DOHH2 (cell line): Measurements from ENCODE around the gene CENPH.

ENCODE experiments used
- H3F3A ChIP-seq: fragments of 200-600 bp; sonication (generic), shearing (Covaris generic); 2 replicates; pipeline ENCODE4 v1.6.0; 2016; ENCODE audit warnings: antibody characterized with exemption, mild to moderate bottlenecking; ENCODE audit not compliant: control insufficient read depth, insufficient read depth
- H3K27ac ChIP-seq: fragments of 200-600 bp; sonication (generic); 2 replicates; pipeline ENCODE4 v1.5.1; 2014; ENCODE audit warnings: low read depth, mild to moderate bottlenecking, low read length, moderate library complexity
- H3K27me3 ChIP-seq: fragments of 200-600 bp; sonication (generic); 2 replicates; pipeline ENCODE4 v1.6.1; 2014; ENCODE audit warnings: mild to moderate bottlenecking, low read length, mixed read lengths; ENCODE audit not compliant: control insufficient read depth
- H3K36me3 ChIP-seq: fragments of 200-600 bp; sonication (generic); 2 replicates; pipeline ENCODE4 v1.6.1; 2014; ENCODE audit warnings: mild to moderate bottlenecking, low read length, moderate library complexity, mixed read lengths; ENCODE audit not compliant: control insufficient read depth
- H3K4me1 ChIP-seq: fragments of 200-600 bp; sonication (generic); 2 replicates; pipeline ENCODE4 v1.6.1; 2014; ENCODE audit warnings: mild to moderate bottlenecking, low read length, mixed read lengths; ENCODE audit not compliant: control insufficient read depth
- H3K4me2 ChIP-seq: fragments of 200-600 bp; sonication (generic); 2 replicates; pipeline ENCODE4 v1.6.0; 2014; ENCODE audit warnings: mild to moderate bottlenecking, low read length, moderate library complexity
- H3K4me3 ChIP-seq: fragments of 200-600 bp; sonication (generic); 2 replicates; pipeline ENCODE4 v1.5.1; 2014; ENCODE audit warnings: mild to moderate bottlenecking, low read length, mixed read lengths
- H3K79me2 ChIP-seq: fragments of 200-600 bp; sonication (generic); 2 replicates; pipeline ENCODE4 v1.6.1; 2014; ENCODE audit warnings: mild to moderate bottlenecking, low read length, mixed read lengths; ENCODE audit not compliant: control insufficient read depth
- H3K9me2 ChIP-seq: fragments of 200-600 bp; sonication (generic); replicated peaks from 2 replicates; pipeline ENCODE4 v1.6.1; 2014; ENCODE audit warnings: mild to moderate bottlenecking, low read length, mixed read lengths; ENCODE audit not compliant: control insufficient read depth
- H3K9me3 ChIP-seq: fragments of 200-600 bp; sonication (generic); 2 replicates; pipeline ENCODE4 v1.6.1; 2014; ENCODE audit warnings: antibody characterized with exemption, low read length, mixed read lengths; ENCODE audit not compliant: control insufficient read depth, insufficient read depth
- H4K20me1 ChIP-seq: fragments of 200-600 bp; sonication (generic); 2 replicates; pipeline ENCODE4 v1.6.0; 2014; ENCODE audit warnings: low read depth, mild to moderate bottlenecking, antibody characterized with exemption, low read length, moderate library complexity; ENCODE audit not compliant: control insufficient read depth, insufficient read depth
- CTCF ChIP-seq: fragments of 200-600 bp; sonication (generic); IDR thresholded peaks from one replicate; pipeline ENCODE4 v1.5.1; 2014; ENCODE audit warnings: antibody characterized with exemption, mild to moderate bottlenecking, low read depth, low read length; ENCODE audit not compliant: poor library complexity, severe bottlenecking
- EZH2phosphoT487 ChIP-seq: fragments of 200-600 bp; sonication (generic); IDR thresholded peaks from 2 replicates; pipeline ENCODE4 v1.6.1; 2017; ENCODE audit warnings: borderline replicate concordance, mild to moderate bottlenecking, antibody characterized with exemption, low read length, moderate library complexity, mixed read lengths

The CENPH gene

GRCh38 chr5:69166686-69167492 is 22.5 kb upstream of the CENPH start, which contains the start of gene CCNB1:
Gene CCNB1, plus strand, starts transcription at chr5:69167150. Its CDS starts 113 bp downstream, at chr5:69167263.
- Histone ChIP-seq H3K27ac (peak within 1 kb of the TSS; percentile 78), H3K9me2 (no peaks in the 10 kb centered on the region), H3K4me3 (peak within 1 kb of the TSS; percentile 97), H3K4me2 (peak within 1 kb of the TSS; percentile 98), H3K36me3 (peaks cover 46% of the 10 kb centered on the region), H3K79me2 (peaks cover 46% of the 10 kb centered on the region), H3K4me1 (peaks cover 46% of the 10 kb centered on the region), H3K9me3 (no peaks in the 10 kb centered on the region), H3F3A (peaks cover 13% of the 10 kb centered on the region; the same call in 1 of the 2 replicates), H3K27me3 (no peaks in the 10 kb centered on the region), H4K20me1 (no peaks in the 10 kb centered on the region)
- TF ChIP-seq CTCF (no peak), EZH2phosphoT487 (no peak)

- no peaks in the 10 kb centered on the region for H3K9me3 ChIP-seq
- peak overlapping the region; percentile 78 for H3K27ac ChIP-seq
- TF ChIP-seq CTCF (no peak), EZH2phosphoT487 (no peak)
- H4K20me1 ChIP-seq: no peaks in the 10 kb centered on the region
- peak overlapping the region; percentile 97 for H3K4me3 ChIP-seq
- peaks cover 52% of the 10 kb centered on the region for H3K36me3 ChIP-seq
- peaks cover 50% of the 10 kb centered on the region for H3K79me2 ChIP-seq
- peaks cover 47% of the 10 kb centered on the region for H3K4me1 ChIP-seq
- no peaks in the 10 kb centered on the region for H3K9me2 ChIP-seq
- H3K27me3 ChIP-seq: no peaks in the 10 kb centered on the region
- H3F3A ChIP-seq: peaks cover 13% of the 10 kb centered on the region; the same call in 1 of the 2 replicates
- H3K4me2 ChIP-seq: peak overlapping the region; percentile 98
Observed at GRCh38 chr5:69167493-69167855, 21.9 kb upstream of the CENPH start.

- Histone ChIP-seq H3K9me3 (no peaks in the 10 kb centered on the region), H3K36me3 (peaks cover 57% of the 10 kb centered on the region), H3K79me2 (peaks cover 50% of the 10 kb centered on the region), H3K9me2 (no peaks in the 10 kb centered on the region), H3F3A (peaks cover 13% of the 10 kb centered on the region; the same call in 1 of the 2 replicates), H3K27ac (peak overlapping the region; percentile 78), H3K4me2 (peak overlapping the region; percentile 98), H3K4me3 (peak overlapping the region; percentile 97), H3K4me1 (peaks cover 47% of the 10 kb centered on the region), H4K20me1 (no peaks in the 10 kb centered on the region), H3K27me3 (no peaks in the 10 kb centered on the region)
- TF ChIP-seq CTCF (no peak), EZH2phosphoT487 (no peak)
Observed at GRCh38 chr5:69167929-69168328, 21.5 kb upstream of the CENPH start.
